Activated CD4-positive, CD25-positive, alpha-beta regulatory T cell treated with anti-CD3 and anti-CD28 coated beads, Interleukin-2, amount 50 U/mL, for 72 hours (primary cell): Measurements from ENCODE around the gene KLHL25.
"Not testable (repeated sequence)": the region's sequence is repeated elsewhere in the genome, so short reads cannot be mapped to it uniquely, and the experiment has no call there.

Experiments
- DNase-seq: peaks from one replicate; pipeline ENCODE4 v3.0.0; 2021

Gene KLHL25, protein sequence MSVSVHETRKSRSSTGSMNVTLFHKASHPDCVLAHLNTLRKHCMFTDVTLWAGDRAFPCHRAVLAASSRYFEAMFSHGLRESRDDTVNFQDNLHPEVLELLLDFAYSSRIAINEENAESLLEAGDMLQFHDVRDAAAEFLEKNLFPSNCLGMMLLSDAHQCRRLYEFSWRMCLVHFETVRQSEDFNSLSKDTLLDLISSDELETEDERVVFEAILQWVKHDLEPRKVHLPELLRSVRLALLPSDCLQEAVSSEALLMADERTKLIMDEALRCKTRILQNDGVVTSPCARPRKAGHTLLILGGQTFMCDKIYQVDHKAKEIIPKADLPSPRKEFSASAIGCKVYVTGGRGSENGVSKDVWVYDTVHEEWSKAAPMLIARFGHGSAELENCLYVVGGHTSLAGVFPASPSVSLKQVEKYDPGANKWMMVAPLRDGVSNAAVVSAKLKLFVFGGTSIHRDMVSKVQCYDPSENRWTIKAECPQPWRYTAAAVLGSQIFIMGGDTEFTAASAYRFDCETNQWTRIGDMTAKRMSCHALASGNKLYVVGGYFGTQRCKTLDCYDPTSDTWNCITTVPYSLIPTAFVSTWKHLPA

DNA sequence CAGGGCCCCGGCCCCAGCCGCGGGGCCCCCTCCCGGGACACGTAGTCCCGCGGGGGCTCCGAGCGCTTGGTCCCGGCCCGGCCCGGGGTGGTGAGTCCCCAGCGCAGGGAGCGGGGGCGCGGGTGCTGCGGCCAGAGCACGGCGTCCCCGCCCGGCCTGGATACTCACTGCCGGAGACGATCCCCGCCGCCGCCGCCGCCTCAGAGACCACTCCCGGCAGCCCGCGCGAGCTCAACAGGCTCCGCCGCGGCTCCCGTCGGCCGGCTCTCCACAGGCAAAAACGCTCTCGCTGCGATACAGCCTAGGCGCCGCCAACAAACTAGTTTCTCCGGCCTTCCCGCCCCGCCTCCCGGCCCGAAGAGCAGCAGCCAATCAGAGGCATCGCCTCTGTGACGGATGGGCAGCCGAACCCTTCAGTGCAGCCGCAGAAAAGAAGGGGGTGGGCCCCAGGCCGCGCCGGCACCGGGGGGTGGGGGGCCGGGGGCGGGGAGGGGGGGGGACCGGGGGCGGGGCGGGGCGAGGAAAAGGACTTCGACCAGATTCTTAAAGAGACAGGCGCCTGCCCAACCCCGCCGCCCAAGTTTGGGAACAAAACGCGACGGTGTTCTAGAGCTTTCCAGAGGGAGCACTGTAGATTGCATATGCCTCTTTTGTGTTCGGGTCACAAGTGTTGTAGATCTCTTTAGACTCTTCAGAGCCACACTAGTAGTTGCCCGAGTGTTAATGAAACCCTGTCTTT is at the start of gene KLHL25:
TSS of gene KLHL25 (minus strand) at position 328 of the 739 bp plus-strand sequence. CDS start 25,115 bp downstream, outside the sequence.
- DNase-seq: peak; percentile 89

- DNase-seq: no peak
Measured at GRCh38 chr15:85840802-85841152, 46.1 kb upstream of the KLHL25 start.

DNA sequence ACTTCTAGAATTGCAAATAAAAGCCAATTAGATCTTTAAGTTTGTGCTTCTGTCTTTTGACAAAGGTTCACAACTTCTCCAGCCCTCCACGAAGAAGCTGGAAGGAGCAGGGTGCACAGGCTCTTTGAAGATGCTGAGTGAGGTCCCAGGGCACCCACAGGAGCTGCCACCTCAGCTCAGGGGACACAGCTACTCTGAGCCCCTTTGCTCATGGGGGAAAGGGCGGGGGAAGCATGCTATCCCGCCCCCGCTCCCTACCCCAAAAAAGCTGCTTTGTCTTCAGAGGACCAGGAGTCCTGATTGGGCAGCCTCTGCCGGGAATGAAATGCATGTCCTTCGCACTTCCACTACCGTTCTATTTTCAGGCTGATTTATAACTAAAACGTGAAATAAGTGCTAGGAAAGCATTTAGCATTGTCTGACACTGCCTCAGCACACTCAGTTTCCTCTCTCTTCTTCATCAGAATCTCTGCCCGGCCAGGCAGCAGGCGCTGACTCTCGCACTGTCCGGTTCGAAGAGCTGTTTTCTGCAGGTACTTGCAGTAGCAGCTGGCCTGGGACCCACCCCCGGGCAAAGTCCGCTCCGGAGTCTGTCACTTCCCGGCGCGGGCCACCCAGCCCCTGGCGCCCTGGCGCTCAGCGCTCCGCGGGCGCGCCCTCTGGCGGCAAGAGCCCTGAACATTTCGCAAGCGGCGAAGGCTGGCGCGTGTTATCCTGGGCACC is 45.5 kb upstream of the KLHL25 start:
- DNase-seq: peak; percentile 85

- no peak for DNase-seq
Measured at GRCh38 chr15:85839643-85840042, 44.9 kb upstream of the KLHL25 start.

DNA sequence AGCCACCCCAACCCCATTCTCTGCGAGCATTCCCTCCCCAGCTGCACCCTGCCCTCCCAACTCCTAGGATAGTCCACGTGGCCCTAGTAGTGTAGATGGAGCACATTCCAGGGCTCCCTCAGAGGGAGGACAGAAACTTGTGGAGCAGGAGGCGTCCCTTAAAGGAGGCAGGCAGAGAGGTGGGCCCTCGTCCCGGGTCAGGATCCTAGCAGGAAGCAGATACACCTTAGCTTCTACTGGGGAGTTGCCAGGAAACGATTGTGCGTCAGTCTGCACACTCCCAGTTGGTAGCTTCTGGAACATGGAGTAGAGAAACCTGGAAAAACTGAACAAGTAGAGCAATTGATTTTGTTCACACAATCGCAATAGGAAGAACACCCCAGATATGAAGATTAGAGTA is 43.9 kb upstream of the KLHL25 start:
- no peak for DNase-seq

- no peak for DNase-seq
Measured at GRCh38 chr15:85837881-85838280, 43.2 kb upstream of the KLHL25 start.

GRCh38 chr15:85837011-85837433 is 42.3 kb upstream of the KLHL25 start:
- DNase-seq: no peak

DNA sequence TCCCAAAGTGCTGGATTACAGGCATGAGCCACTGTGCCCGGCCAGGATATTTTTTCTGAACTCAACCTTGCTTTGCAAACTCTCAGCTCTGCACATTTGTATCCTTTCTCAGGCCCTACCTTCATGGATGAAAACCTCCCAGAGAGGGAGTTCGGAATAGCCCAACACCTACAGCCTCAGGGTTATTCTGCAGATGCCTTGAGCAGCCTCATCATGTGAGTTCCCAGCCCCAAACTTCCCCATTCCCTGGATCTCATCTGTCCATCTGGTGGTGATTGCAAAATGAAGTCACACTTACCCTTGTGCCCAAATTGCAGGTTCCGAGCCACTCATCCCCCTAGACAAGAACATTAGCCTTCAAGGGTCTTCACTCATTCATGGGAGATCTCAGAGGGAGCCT is 39.9 kb upstream of the KLHL25 start:
- DNase-seq: no peak

DNA sequence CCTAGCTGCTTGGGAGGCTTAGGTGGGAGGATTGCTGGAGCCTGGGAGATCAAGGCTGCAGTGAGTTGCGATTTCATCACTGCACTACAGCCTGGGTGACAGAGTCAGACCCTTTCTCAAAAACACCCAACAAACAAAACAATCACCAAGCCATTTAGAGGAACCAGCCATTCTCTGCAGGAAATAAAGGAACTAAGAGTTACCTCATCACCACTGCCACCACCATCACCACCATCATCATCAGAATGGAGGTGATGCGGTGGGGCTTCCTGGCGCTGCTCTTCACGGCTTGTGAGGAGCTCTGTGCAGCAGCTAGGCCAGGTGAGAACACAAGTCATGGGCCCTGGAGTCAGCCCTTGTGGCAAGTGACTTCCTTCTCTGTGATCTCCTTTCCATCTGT is 37.7 kb upstream of the KLHL25 start:
- DNase-seq: no peak

- DNase-seq: no peak
Measured at GRCh38 chr15:85831415-85832113, 36.8 kb upstream of the KLHL25 start.

- DNase-seq: not testable (repeated sequence)
Measured at GRCh38 chr15:85829754-85830153, 35.0 kb upstream of the KLHL25 start.

DNA sequence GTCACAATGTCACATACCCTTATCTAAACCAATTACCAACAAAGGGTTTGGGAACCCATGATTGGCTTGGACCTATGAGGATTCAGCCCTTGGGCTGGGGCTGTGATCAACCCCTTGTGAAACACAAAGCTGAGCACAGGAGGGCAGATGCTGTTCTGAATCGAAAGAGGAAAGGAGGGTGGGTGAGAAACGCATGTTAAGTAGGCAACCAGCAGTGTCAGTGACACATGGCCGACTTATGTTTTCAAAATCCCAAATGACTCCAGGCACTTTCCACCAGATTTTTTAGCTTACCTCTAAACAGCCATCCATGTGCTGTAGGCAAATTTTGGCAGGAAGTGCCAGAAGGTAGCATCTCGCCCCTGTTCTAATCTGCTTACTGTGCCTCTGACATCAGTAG is 34.1 kb upstream of the KLHL25 start:
- no peak for DNase-seq

DNA sequence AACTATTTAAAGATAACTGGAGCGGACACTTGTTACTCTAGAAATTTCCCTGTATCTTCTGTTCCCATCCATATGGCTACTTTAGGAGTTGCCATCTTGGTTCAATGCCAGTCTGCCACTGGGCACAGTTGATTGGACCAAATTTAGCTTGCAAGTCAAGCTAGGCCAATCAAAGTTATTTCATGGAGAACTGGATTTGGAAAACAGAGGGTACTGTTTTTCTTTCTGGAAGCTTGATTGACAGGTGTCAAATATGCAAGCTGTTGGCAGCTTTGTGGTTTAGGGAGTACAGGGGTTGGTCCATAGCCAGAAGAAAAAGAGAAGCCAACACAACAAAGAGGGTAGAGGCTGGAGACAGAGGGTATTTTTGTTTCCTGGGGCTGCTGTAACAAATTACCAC is 33.4 kb upstream of the KLHL25 start:
- DNase-seq: no peak

DNA sequence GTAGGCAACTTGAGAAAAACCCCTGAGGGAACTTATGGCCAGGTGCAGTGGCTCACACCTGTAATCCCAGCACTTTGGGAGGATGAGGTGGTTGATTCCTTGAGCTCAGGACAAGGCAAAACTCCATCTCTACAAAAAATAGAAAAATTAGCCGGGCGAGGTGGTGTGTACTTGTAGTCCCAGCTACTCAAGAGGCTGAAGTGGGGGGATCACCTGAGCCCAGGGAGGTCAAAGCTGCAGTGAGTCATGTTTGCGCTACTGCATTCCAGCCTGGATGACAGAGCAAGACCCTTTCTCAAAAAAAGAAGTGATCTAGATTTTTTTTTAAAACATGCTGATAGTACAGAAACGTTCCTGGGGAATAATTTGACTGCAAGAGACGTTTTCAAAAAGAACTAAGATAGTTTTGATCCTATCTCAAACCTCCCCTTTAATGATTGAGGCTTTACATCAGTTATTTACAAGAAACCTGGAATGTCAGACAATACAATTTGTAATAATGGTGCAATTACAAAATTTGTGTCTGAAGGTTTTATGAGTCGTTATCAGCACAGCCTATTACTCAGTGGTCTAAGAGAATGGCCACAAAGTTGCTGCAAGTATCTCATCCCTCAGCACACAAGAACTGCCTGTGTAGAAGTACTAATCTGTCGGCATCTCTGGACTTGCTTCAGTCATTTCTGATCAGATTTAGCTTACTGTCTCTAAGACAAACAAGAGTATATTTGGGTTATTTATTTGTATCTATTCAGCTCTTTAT is 32.2 kb upstream of the KLHL25 start:
- no peak for DNase-seq

DNA sequence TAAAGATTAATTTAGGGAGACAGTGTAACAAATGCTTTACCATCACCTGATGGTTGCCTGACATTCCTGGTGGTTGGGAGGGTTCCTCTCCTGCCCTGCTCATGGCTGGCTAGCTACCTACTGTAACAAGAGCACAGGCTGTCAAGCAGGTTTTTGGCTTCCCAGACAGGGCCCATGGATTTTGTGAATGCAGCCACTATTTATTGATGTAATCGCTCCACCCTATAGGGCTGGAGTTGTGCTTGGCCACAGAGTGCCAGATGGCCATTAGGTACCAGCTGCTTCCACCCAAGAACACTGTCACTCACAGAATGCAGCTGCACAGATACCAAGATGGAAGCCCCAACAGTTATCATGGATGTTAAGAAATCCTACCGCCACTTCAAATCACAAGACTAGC is 31.0 kb upstream of the KLHL25 start:
- DNase-seq: no peak

- DNase-seq: no peak
Measured at GRCh38 chr15:85825118-85825517, 30.4 kb upstream of the KLHL25 start.

- no peak for DNase-seq
Measured at GRCh38 chr15:85821545-85821944, 26.8 kb upstream of the KLHL25 start.

DNA sequence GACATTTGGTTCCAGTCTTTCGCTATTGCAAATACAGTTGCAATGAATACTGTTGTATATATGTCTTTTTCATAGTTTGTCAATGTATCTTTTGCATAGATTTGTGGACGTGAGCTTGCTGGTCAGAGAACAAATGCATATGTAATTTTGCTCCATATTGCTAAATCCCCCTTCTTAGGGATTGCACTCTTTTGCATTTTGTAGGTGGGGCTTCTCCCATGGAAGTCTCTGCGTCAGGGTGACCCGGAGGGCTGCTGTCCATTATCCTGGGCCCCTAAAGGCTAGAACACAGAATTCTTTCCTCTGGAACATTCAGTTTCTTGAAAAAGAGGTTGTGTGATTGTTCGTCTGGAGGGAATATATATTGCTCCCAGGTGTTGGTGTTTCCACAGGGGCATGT is 25.2 kb upstream of the KLHL25 start:
- no peak for DNase-seq

DNA sequence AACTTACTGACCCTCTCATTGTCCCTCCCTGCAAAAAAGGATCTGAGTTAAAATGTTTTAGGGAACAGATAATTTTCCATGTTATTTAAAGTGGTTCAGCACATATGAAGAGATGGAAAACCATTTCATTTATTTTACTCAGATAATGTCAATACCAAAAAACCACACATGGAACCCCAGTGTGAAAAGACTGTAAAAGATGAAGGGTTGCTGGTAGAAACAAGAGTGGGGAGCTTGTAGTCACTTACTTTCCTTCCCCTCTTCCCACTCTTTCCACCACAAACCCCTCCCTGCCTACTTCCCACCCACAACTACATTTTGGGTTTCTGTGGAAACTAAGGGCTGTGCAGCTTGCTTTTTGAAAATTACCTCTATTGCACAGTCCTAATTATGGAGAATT is 18.5 kb upstream of the KLHL25 start:
- DNase-seq: no peak

- no peak for DNase-seq
Measured at GRCh38 chr15:85810075-85810474, 15.3 kb upstream of the KLHL25 start.

DNA sequence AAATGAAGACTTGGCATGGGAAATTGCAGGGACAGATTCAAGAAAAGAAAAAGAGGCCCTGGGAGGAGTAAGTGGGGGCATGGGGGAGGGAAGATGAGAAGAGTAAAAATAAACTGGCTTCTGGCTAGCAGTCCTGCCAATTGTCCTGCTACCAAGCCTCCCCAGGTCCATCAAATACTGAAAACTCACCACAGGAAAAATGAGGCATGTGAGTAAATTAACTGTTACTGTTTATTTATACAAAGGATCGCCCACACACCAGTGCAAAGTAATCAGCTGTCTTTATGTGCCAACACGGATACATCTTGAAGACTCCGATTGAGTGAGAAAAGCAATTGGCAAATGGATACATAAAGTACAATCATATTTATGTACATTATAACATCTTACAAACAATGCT is 10.7 kb upstream of the KLHL25 start:
- DNase-seq: no peak
